Measurements from ENCODE around the gene ATF4. TPM values are rescaled to one million over a fixed set of nuclear protein-coding genes. Genes with fewer than 3 reads are reported as not detected.

The ATF4 gene
- total and polyA plus RNA-seq, 2 of the 13 experiments (the other 11 are each of a cell fraction or from before 2014, with no cell fraction given), result 486 to 1,297 TPM

- TF ChIP-seq CTCF (CRISPR knock-in tag; IDR thresholded peaks at IDR 0.05) (peak; percentile 100), HOXA5 (CRISPR knock-in tag; IDR thresholded peaks at IDR 0.05) (peak; percentile 80; the same call in 1 of the 2 replicates), ZUFSP (CRISPR knock-in tag; IDR thresholded peaks at IDR 0.05; ENCODE audit: borderline replicate concordance) (no peak), HBP1 (CRISPR knock-in tag; IDR thresholded peaks at IDR 0.05; ENCODE audit: low read depth) (peak; percentile 93), ZNF83 (CRISPR knock-in tag; IDR thresholded peaks at IDR 0.05; ENCODE audit: borderline replicate concordance) (peak; percentile 67; the same call in 1 of the 2 replicates), ATF4 (CRISPR knock-in tag; IDR thresholded peaks at IDR 0.05) (peak in 1 of 2 experiments; percentile 67; a peak in 1 of 4 replicates), ZNF496 (CRISPR knock-in tag; IDR thresholded peaks at IDR 0.05; ENCODE audit: insufficient replicate concordance) (no peak), U2AF2 (IDR thresholded peaks at IDR 0.05; ENCODE audit: low read depth, low read length) (no peak), ZNF574 (CRISPR knock-in tag; IDR thresholded peaks at IDR 0.05) (peak; percentile 93), KDM3A (CRISPR knock-in tag; IDR thresholded peaks at IDR 0.05; ENCODE audit: low read depth) (peak; percentile 100), NR2F1 (CRISPR knock-in tag; IDR thresholded peaks at IDR 0.05) (no peak), ARID2 (CRISPR knock-in tag; IDR thresholded peaks at IDR 0.05; ENCODE audit: borderline replicate concordance) (no peak), PAX8 (CRISPR knock-in tag; IDR thresholded peaks at IDR 0.05; ENCODE audit: borderline replicate concordance) (0 out of 2 replicates have a peak, but pooled peaks have one; percentile 38), GTF2F1 (IDR thresholded peaks at IDR 0.05; ENCODE audit: low read length) (no peak), CBX5 (CRISPR knock-in tag; IDR thresholded peaks at IDR 0.05; ENCODE audit: borderline replicate concordance) (peak; percentile 98), ZNF670 (CRISPR knock-in tag; IDR thresholded peaks at IDR 0.05; ENCODE audit: borderline replicate concordance) (no peak), MEF2D (CRISPR knock-in tag; IDR thresholded peaks at IDR 0.05) (no peak), GATAD2A (CRISPR knock-in tag; IDR thresholded peaks at IDR 0.05) (peak; percentile 74), SNAI1 (CRISPR knock-in tag; IDR thresholded peaks at IDR 0.05; ENCODE audit: borderline replicate concordance) (no peak), KMT2A (CRISPR knock-in tag; IDR thresholded peaks at IDR 0.05) (peak; percentile 55; the same call in 1 of the 2 replicates)
These were observed 8.5 kb downstream of the ATF4 start (continued) for GRCh38 chr22:39528681-39529486.

All from HepG2 (cell line).